GM12873 (cell line): ENCODE measurements around the gene RAP1GDS1.

ENCODE experiments used
- TF ChIP-seq, protein P1 (sequence below): IDR thresholded peaks from 2 replicates; pipeline ENCODE4 v1.5.1; 2012; ENCODE audit warnings: low read depth, mild to moderate bottlenecking, moderate library complexity, low read length, control low read depth; ENCODE audit not compliant: insufficient read depth; ENCODE audit errors: missing control alignments

The RAP1GDS1 gene

DNA sequence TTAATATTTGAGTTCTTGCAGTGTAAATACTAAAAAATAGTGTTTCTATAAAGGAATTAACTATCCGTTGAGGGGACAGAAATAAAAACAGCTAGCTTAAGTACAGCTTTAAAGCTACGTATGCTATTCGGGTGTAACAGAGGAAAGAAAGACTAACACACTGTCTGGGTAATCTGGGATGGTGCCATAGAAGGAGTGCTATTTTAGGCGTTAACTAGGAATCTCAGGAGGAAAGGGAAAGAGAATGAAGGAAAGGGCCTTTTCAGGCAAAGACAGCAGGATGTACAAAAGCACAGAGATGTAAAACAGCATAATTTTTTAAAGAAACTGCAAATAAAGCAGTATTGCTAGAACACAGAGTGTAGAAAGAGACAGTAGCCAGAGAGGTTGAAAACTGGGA lies 161.8 kb downstream of the RAP1GDS1 start:
- TF ChIP-seq, protein P1, sequence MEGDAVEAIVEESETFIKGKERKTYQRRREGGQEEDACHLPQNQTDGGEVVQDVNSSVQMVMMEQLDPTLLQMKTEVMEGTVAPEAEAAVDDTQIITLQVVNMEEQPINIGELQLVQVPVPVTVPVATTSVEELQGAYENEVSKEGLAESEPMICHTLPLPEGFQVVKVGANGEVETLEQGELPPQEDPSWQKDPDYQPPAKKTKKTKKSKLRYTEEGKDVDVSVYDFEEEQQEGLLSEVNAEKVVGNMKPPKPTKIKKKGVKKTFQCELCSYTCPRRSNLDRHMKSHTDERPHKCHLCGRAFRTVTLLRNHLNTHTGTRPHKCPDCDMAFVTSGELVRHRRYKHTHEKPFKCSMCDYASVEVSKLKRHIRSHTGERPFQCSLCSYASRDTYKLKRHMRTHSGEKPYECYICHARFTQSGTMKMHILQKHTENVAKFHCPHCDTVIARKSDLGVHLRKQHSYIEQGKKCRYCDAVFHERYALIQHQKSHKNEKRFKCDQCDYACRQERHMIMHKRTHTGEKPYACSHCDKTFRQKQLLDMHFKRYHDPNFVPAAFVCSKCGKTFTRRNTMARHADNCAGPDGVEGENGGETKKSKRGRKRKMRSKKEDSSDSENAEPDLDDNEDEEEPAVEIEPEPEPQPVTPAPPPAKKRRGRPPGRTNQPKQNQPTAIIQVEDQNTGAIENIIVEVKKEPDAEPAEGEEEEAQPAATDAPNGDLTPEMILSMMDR = no peak

DNA sequence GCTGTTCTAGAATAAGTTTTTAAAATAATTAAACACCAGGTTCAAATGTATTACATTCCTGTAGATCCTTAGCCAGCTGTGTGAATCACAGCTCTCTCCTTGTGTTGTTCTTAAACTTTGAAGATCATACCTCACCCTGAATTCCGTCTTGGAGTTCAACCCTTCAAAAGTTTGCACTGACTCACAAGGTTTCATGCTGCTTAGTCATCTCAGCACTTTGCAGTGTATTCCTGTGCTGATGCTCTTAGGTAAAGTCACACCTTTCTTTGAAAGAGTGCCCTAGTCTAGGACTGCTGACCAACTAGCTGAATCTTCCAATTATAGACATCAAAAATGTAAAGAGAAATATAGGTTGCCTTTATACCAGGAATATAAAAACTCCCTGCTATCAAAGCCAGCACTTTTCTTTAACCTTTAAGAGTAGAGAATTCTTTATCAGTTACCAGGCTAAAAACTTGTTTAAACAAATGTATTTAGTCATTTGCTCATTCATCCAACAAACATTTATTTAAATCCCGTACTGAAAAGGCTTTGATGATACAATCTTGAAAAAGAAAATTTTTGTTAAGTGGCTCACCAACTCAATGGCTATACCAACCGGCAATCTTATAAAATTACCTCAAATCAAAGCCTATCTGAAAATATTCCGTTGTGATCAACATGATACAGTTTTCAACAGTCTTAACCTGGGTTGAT lies 169.7 kb downstream of the RAP1GDS1 start:
- TF ChIP-seq, protein P1 = no peak

DNA sequence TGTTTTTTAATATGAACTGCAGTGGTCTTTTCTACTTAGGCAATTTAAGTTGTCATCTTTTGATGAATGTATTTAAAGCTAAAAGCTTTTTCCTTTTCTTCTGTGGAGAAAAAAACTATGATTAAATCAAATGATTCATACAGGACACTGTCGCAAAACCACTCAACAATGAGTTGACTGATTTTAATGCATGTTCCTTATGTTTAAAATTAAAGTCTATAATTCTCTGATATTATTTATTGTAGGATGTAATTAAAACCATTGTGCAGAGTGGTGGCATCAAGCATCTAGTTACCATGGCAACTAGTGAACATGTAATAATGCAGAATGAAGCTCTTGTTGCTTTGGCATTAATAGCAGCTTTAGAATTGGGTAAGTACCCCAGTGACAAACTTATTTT lies 172.5 kb downstream of the RAP1GDS1 start:
- TF ChIP-seq, protein P1 = no peak

DNA sequence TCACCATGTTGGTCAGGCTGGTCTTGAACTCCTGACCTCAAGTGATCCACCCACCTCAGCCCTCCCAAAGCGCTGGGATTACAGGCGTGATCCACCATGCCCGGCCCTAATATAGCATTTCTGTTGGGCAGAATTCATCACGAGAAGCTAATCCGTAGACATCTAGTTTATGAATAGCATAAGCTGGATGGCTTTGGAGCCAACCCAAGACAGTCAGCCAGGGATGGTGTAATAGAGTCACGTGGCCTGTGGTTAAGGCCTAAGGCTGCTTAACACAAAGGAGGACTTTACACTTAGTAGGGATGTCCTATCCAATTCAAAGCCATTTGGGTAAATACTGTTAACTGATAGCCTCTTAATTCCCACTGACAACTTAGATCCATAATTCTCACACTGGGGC lies 173.6 kb downstream of the RAP1GDS1 start:
- TF ChIP-seq, protein P1 = no peak

DNA sequence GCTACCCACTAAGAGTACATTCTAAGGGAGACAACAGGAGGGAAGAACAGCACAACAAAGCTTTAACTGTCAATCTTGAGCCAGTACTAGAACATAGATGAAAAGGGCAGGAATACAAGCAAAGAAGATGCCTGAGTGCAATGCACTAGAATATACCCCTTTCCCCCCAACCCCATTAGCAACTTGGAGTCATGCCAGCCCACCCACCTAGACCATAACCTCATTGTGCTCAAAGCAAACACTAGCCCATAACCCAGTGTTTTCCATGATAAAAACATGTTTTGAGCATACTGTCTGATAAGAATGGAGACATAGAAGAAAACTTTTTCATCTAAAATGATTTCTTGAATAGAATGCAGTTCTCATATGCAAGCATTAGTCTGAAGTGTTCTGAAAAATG lies 183.2 kb downstream of the RAP1GDS1 start:
- TF ChIP-seq, protein P1 = no peak

DNA sequence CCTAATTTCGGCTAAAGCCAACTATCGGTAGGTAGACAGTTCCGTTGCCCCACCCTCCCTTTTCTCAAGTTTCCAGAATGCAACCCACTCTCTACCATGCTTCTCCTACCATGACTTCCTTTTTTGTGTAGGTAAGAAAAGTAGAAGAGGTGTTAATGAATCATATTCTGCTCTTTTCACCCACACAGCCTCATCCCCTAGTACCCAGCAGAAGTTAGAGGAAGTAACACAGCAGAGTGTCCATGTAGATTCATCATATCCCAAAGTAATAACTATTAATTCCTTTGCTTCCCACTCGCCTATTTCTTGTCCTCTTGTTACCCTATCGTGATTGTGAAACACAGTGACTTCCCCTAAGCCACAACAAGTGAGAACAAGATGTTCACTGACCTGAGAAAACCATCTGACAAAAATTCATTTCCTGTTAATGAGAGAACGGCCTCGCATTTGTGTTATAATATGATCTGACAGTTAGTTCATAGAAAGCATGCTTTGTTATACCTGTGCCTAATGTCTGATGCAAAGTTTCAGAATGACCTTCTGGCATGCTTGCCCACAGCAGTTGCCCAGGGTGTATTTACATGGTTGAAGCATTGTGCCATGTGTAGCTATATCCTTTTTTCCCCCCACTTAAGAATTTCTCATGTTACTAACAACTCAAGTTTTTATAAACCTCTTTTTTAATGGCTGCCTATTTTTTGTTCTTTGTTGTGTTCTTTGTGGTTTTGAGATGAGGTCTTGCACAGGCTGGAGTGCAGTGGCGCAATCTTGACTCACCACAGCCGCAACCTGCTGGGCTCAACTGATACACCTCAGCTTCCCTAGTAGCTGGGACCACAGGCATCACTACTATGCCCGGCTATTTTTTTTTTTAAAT lies 185.6 kb downstream of the RAP1GDS1 start:
- TF ChIP-seq, protein P1 = no peak

DNA sequence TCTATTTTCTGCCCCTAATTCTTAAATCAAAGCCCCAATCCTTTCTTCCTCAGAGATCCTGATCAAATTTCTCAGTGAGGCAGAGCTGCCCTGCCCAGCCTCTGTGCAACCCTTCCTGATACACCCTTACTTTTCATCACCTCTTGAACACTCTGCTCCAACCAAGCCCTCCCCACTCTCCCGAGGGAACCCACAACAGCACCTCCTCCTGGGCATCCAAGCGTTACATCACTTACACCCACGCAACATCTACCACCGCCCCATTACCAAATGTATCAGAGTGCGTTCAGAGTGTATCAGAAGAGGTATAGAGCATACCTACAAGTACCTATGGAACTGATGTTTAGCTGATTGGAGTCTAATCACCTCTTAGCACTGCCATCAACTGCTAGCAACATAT lies 186.5 kb downstream of the RAP1GDS1 start:
- TF ChIP-seq, protein P1 = no peak
